Kidney epithelial cell (primary cell): ENCODE results near the gene PRRC2B. TPM values are rescaled to one million over a fixed set of nuclear protein-coding genes. Genes with fewer than 3 reads are reported as not detected.

Source experiments
- DNase-seq: peaks from one replicate; pipeline ENCODE4 v3.0.0-alpha.2; 2010; ENCODE audit warnings: low read depth
- H3K27me3 ChIP-seq: 2 replicates; pipeline ENCODE4 v1.6.0; 2011; ENCODE audit warnings: low read length; ENCODE audit not compliant: control insufficient read depth, insufficient read depth
- H3K36me3 ChIP-seq: 2 replicates; pipeline ENCODE4 v1.5.1; 2011; ENCODE audit warnings: low read length; ENCODE audit not compliant: control insufficient read depth, insufficient read depth
- H3K4me3 ChIP-seq: 2 replicates; pipeline ENCODE4 v1.5.1; 2011; ENCODE audit warnings: low read depth, mild to moderate bottlenecking, control low read depth, low read length
- total RNA-seq: library from RNA; depleted of rRNA; stranded (reverse); fragments of >200 nt; gene quantifications from 2 replicates; pipeline ENCODE4 v1.2.3, GENCODE V29; 2015
- TF ChIP-seq, protein P1 (sequence below): IDR thresholded peaks from 2 replicates; pipeline ENCODE4 v1.5.1; 2011; ENCODE audit warnings: mild to moderate bottlenecking, moderate library complexity, low read length, control low read depth, inconsistent platforms; ENCODE audit not compliant: insufficient read depth, poor library complexity, severe bottlenecking

The PRRC2B gene
- total RNA-seq, 1 donor from 2014 or later, result 158 TPM

DNA sequence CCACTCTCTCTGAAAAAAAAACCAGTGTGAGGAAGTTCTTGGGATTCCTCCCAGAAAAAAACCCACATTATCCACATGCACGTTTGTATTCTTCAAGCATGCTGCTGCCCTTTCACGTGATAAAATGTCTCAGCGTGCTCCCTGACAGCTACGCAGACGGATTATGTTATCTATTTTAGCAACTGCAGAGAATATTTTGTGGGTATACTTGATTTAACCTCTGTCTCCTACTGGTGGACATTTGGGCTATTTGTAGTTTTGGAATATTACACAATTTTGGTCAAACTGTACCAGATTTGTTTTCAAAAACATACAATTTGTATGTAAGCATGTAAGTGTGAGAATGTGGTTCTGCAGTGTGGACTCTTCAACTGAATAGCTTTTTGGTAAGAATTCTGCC is 10.7 kb downstream of the PRRC2B start:
- DNase-seq, result no peak
- TF ChIP-seq, protein P1, sequence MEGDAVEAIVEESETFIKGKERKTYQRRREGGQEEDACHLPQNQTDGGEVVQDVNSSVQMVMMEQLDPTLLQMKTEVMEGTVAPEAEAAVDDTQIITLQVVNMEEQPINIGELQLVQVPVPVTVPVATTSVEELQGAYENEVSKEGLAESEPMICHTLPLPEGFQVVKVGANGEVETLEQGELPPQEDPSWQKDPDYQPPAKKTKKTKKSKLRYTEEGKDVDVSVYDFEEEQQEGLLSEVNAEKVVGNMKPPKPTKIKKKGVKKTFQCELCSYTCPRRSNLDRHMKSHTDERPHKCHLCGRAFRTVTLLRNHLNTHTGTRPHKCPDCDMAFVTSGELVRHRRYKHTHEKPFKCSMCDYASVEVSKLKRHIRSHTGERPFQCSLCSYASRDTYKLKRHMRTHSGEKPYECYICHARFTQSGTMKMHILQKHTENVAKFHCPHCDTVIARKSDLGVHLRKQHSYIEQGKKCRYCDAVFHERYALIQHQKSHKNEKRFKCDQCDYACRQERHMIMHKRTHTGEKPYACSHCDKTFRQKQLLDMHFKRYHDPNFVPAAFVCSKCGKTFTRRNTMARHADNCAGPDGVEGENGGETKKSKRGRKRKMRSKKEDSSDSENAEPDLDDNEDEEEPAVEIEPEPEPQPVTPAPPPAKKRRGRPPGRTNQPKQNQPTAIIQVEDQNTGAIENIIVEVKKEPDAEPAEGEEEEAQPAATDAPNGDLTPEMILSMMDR, result no peak
- Histone ChIP-seq H3K36me3 (no peaks in the 10 kb centered on the region), H3K27me3 (no peaks in the 10 kb centered on the region), H3K4me3 (no peak overlapping the region)

DNA sequence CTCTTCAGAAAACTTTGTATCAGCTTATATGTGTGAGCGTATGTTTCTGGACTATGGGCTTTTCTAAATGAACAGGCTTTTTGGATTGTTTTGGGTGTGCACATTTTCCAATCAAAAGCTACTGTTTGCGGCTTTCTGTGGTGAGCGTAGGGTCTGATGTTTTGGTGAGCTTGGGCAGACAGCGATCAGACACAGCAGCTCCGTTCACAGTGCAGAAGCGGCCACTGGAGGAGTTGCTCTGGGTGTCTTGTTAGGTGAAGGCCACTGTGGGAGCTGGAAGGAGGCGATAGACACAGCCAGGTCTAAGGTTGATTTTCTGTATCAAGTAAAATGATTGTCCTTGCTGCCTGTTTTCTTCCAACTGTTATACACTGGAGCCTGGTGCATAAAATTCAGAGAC is 11.1 kb downstream of the PRRC2B start:
- TF ChIP-seq, protein P1, result no peak
- DNase-seq, result no peak
- no peak overlapping the region for H3K4me3 ChIP-seq
- H3K36me3 ChIP-seq, result no peaks in the 10 kb centered on the region
- H3K27me3 ChIP-seq, result no peaks in the 10 kb centered on the region

DNA sequence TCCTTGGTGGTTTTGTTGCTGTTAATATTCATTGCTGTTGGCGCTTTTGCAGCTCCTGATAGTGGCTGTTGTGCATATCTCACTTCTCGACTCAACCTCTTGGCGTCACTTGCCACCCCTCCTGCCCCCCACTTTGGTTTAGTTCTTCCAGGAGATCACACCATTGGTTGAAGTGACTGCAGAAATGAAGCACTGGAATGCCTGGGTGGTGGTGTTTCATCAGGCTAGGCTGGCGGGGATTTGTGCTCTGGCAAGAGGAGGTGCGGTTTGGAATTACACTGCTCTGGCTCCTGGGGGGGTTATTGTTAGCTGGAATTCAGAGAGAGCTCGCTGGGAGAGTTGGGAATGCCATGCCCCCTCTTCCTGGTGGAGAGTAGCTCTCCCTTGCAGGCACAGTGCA is 11.5 kb downstream of the PRRC2B start:
- TF ChIP-seq, protein P1, result no peak
- no peak for DNase-seq
- H3K27me3 ChIP-seq, result no peaks in the 10 kb centered on the region
- H3K4me3 ChIP-seq, result no peak overlapping the region
- no peaks in the 10 kb centered on the region for H3K36me3 ChIP-seq

DNA sequence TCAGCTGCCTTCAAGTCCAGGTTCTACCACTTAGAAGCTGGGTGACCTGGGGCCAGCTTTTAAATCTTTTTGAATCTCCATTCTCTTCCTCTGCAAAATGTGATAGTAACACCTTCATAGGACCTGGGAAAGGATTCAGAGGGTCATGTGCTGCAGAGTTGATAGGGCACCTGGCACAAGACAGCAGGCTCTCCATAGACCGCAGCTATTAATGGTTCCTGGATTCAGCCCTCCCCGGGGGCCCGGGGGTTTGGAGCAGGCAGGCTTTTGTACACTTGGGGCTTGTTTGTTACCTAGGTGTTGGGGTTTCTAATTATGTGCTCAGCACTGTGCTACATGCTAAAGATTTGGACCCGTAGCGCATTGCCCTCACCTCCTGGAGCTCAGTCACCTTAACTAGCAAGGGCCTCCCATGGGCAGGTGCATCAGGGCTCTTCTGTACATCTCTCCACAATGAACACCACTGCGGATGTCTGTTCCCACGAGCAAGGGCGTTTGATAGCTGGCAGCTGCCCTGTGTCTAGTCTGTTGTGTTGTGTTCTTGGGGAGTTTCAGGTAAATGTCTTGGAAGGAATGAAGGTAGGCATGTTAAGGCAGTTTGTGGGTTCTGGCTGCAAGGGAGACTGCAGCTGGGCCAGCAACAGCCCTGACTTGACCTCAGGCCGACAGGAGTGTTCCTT is 12.1 kb downstream of the PRRC2B start:
- no peak for DNase-seq
- no peaks in the 10 kb centered on the region for H3K36me3 ChIP-seq

DNA sequence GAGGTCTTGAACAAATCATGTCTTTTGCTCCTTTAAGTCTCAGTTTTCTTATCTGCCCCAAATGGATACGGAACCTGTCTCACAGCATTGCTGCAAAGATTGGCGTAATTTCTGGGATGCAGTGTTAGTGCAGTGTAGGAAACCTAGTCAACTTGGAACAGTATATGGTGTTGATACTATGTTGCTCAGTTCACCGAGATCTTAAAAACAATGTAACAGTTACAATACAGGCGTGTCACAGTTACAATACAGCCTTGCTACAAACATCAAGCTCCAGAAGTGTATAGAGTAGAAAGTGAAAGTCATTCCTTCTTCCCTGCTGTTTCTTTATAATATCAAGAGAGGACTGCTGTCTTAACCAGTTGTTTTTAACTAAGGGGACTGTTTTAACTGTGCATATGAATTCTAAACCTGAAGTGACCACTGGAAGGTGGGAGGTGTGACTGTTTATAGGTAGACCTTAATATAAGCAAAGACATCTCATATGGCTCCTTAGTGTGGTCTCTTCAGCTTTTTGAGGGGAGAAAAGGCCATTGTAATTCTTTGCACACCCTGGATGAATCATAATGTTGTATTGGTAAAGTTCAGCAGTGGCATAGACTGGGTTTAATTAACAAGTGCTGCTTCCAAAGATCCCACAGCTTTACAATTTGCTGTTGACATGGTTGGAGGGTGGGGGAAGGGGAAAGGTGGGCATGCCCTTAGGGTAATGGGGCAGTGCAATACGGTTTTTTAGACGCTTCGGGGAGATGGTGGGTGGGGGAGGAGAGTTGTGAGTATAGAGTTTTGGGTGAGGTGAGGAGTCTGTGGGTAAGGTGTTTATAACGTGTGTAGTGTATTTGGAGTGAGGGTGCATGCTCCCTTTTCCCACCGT is 12.9 kb downstream of the PRRC2B start:
- TF ChIP-seq, protein P1, result no peak
- DNase-seq, result no peak
- no peak overlapping the region for H3K4me3 ChIP-seq

More for the DNA sequence above, 12.1 kb downstream of the PRRC2B start:
- TF ChIP-seq, protein P1, result no peak
- Histone ChIP-seq H3K4me3 (no peak overlapping the region), H3K27me3 (no peaks in the 10 kb centered on the region)

More for the DNA sequence above, 12.9 kb downstream of the PRRC2B start:
- Histone ChIP-seq H3K36me3 (no peaks in the 10 kb centered on the region), H3K27me3 (no peaks in the 10 kb centered on the region)
